Endothelial cell of umbilical vein (primary cell): ENCODE data around the gene VEGFA.

Experiments used
- CTCF ChIP-seq, 2 donors: IDR thresholded peaks; 1 replicate in 1 of 2; 2 replicates in 1 of 2; pipeline ENCODE4 v1.5.1; 2011; ENCODE audit warnings: low read length in 2 of 2, mild to moderate bottlenecking in 2 of 2, moderate library complexity in 2 of 2, control low read depth in 1 of 2, inconsistent platforms in 1 of 2, low read depth in 1 of 2; ENCODE audit not compliant: insufficient read depth in 1 of 2; ENCODE audit errors: extremely low read depth in 1 of 2
- EZH2 ChIP-seq: IDR thresholded peaks from 2 replicates; pipeline ENCODE4 v1.6.1; 2012; ENCODE audit warnings: borderline replicate concordance, low read depth, mild to moderate bottlenecking, moderate library complexity, low read length, inconsistent platforms; ENCODE audit not compliant: severe bottlenecking
- POLR2A ChIP-seq: IDR thresholded peaks from 2 replicates; pipeline ENCODE4 v1.6.1; 2012; ENCODE audit warnings: low read depth, mild to moderate bottlenecking, control low read depth, low read length
- POLR2AphosphoS5 ChIP-seq: IDR thresholded peaks from 2 replicates; pipeline ENCODE4 v1.6.1; 2012; ENCODE audit warnings: low read depth, mild to moderate bottlenecking, control low read depth, low read length, moderate library complexity; ENCODE audit not compliant: insufficient read depth

- TF ChIP-seq EZH2 (no peak), POLR2A (no peak), POLR2AphosphoS5 (no peak), CTCF (IDR thresholded peaks at IDR 0.05; ENCODE audit: extremely low read depth in 1 of 2, insufficient read depth in 1 of 2, low read depth in 1 of 2, low read length in 2 of 2) (no peak)
Measured at GRCh38 chr6:43778976-43779851, 9.2 kb downstream of the VEGFA start.
